ENCODE data around the gene HCN2.

The HCN2 gene

GRCh38 chr19:651114-651818 is 61.6 kb downstream of the HCN2 start:
- in situ Hi-C loops (cut with HindIII; ENCODE audit: low sequenced_read_pairs) = no loop called here

GRCh38 chr19:651991-652390 is 62.3 kb downstream of the HCN2 start:
- in situ Hi-C loops (cut with HindIII; ENCODE audit: low sequenced_read_pairs) = no loop called here

GRCh38 chr19:652467-653389 is 63.0 kb downstream of the HCN2 start:
- in situ Hi-C loops (cut with HindIII; ENCODE audit: low sequenced_read_pairs) = no loop called here

GRCh38 chr19:653425-653824 is 63.7 kb downstream of the HCN2 start:
- in situ Hi-C loops (cut with HindIII; ENCODE audit: low sequenced_read_pairs) = no loop called here

GRCh38 chr19:655691-656090 is 66.0 kb downstream of the HCN2 start:
- in situ Hi-C loops (cut with HindIII; ENCODE audit: low sequenced_read_pairs) = no loop called here

GRCh38 chr19:656751-657559 is 67.3 kb downstream of the HCN2 start:
- in situ Hi-C loops (cut with HindIII; ENCODE audit: low sequenced_read_pairs) = no loop called here

GRCh38 chr19:657611-658010 is 67.9 kb downstream of the HCN2 start:
- in situ Hi-C loops (cut with HindIII; ENCODE audit: low sequenced_read_pairs) = no loop called here

- in situ Hi-C loops (cut with HindIII; ENCODE audit: low sequenced_read_pairs) = no loop called here
These were observed 68.6 kb downstream of the HCN2 start for GRCh38 chr19:658059-658839.

- in situ Hi-C loops (cut with HindIII; ENCODE audit: low sequenced_read_pairs) = no loop called here
These were observed 69.5 kb downstream of the HCN2 start for GRCh38 chr19:658916-659839.

GRCh38 chr19:660793-661426 is 71.2 kb downstream of the HCN2 start:
- in situ Hi-C loops (cut with HindIII; ENCODE audit: low sequenced_read_pairs) = no loop called here

GRCh38 chr19:661427-662196 is 71.9 kb downstream of the HCN2 start:
- in situ Hi-C loops (cut with HindIII; ENCODE audit: low sequenced_read_pairs) = no loop called here

GRCh38 chr19:662207-662961 is 72.7 kb downstream of the HCN2 start:
- in situ Hi-C loops (cut with HindIII; ENCODE audit: low sequenced_read_pairs) = no loop called here

GRCh38 chr19:662962-663681 is 73.4 kb downstream of the HCN2 start, which contains the start of gene RNF126:
Gene RNF126, minus strand, starts transcription at chr19:663214. Its CDS starts 93 bp downstream, at chr19:663121.
- in situ Hi-C loops (cut with HindIII; ENCODE audit: low sequenced_read_pairs) = no loop called here

- in situ Hi-C loops (cut with HindIII; ENCODE audit: low sequenced_read_pairs) = no loop called here
These were observed 74.0 kb downstream of the HCN2 start for GRCh38 chr19:663682-664117.

- in situ Hi-C loops (cut with HindIII; ENCODE audit: low sequenced_read_pairs) = no loop called here
These were observed 75.3 kb downstream of the HCN2 start for GRCh38 chr19:664913-665443.

All from DLD1 (cell line).